ENCODE measurements around the gene NDEL1.

Gene NDEL1

GRCh38 chr17:8430966-8431365 is 4.7 kb upstream of the NDEL1 start:
- Histone ChIP-seq H3K9me3 (ENCODE audit: insufficient read depth, low read length) (no peaks in the 10 kb centered on the region), H3K4me1 (ENCODE audit: insufficient read depth, insufficient read length) (no peaks in the 10 kb centered on the region), H3K4me3 (ENCODE audit: insufficient read length, low read depth) (no peak overlapping the region), H3K36me3 (ENCODE audit: insufficient read depth, insufficient read length, low read length) (no peaks in the 10 kb centered on the region), H3K27me3 (ENCODE audit: insufficient read depth, insufficient read length) (no peaks in the 10 kb centered on the region), H3K9ac (ENCODE audit: insufficient read length, low read depth) (no peak overlapping the region)
- no peak for TF ChIP-seq SUZ12 (IDR thresholded peaks at IDR 0.05; ENCODE audit: extremely low read depth, insufficient read depth, insufficient read length)
- no peak for TF ChIP-seq YY1 (IDR thresholded peaks at IDR 0.05; ENCODE audit: insufficient read depth, insufficient read length)
- no peak for DNase-seq (ENCODE audit: low read depth, low spot score)

GRCh38 chr17:8436169-8436843 is 622 bp downstream of the NDEL1 start:
- Histone ChIP-seq H3K27me3 (ENCODE audit: insufficient read depth, insufficient read length) (no peaks in the 10 kb centered on the region), H3K9ac (ENCODE audit: insufficient read length, low read depth) (peak overlapping the region; percentile 90), H3K9me3 (ENCODE audit: insufficient read depth, low read length) (no peaks in the 10 kb centered on the region), H3K4me1 (ENCODE audit: insufficient read depth, insufficient read length) (no peaks in the 10 kb centered on the region), H3K4me3 (ENCODE audit: insufficient read length, low read depth) (peak overlapping the region; percentile 74), H3K36me3 (ENCODE audit: insufficient read depth, insufficient read length, low read length) (peaks cover 17% of the 10 kb centered on the region)
- DNase-seq (ENCODE audit: low read depth, low spot score): peak; percentile 11
- TF ChIP-seq ZNF274 (IDR thresholded peaks at IDR 0.05; ENCODE audit: low read depth, low read length) (no peak), SUZ12 (IDR thresholded peaks at IDR 0.05; ENCODE audit: extremely low read depth, insufficient read depth, insufficient read length) (no peak), YY1 (IDR thresholded peaks at IDR 0.05; ENCODE audit: insufficient read depth, insufficient read length) (no peak)

- H3K4me1 ChIP-seq (ENCODE audit: insufficient read depth, insufficient read length): no peaks in the 10 kb centered on the region
- peak overlapping the region; percentile 90 for H3K9ac ChIP-seq (ENCODE audit: insufficient read length, low read depth)
- H3K27me3 ChIP-seq (ENCODE audit: insufficient read depth, insufficient read length): no peaks in the 10 kb centered on the region
- H3K4me3 ChIP-seq (ENCODE audit: insufficient read length, low read depth): peak overlapping the region; percentile 74
- H3K9me3 ChIP-seq (ENCODE audit: insufficient read depth, low read length): no peaks in the 10 kb centered on the region
- TF ChIP-seq YY1 (IDR thresholded peaks at IDR 0.05; ENCODE audit: insufficient read depth, insufficient read length): no peak
- TF ChIP-seq SUZ12 (IDR thresholded peaks at IDR 0.05; ENCODE audit: extremely low read depth, insufficient read depth, insufficient read length): no peak
- TF ChIP-seq ZNF274 (IDR thresholded peaks at IDR 0.05; ENCODE audit: low read depth, low read length): no peak
- DNase-seq (ENCODE audit: low read depth, low spot score): no peak
- H3K36me3 ChIP-seq (ENCODE audit: insufficient read depth, insufficient read length, low read length): peaks cover 18% of the 10 kb centered on the region
Measured at GRCh38 chr17:8436844-8437171, 1.1 kb downstream of the NDEL1 start.

- no peak overlapping the region for H3K4me3 ChIP-seq (ENCODE audit: insufficient read length, low read depth)
- TF ChIP-seq ZNF274 (IDR thresholded peaks at IDR 0.05; ENCODE audit: low read depth, low read length) (no peak), YY1 (IDR thresholded peaks at IDR 0.05; ENCODE audit: insufficient read depth, insufficient read length) (no peak), SUZ12 (IDR thresholded peaks at IDR 0.05; ENCODE audit: extremely low read depth, insufficient read depth, insufficient read length) (no peak)
- H3K27me3 ChIP-seq (ENCODE audit: insufficient read depth, insufficient read length): no peaks in the 10 kb centered on the region
- no peak overlapping the region for H3K9ac ChIP-seq (ENCODE audit: insufficient read length, low read depth)
- H3K36me3 ChIP-seq (ENCODE audit: insufficient read depth, insufficient read length, low read length): peaks cover 18% of the 10 kb centered on the region
- H3K4me1 ChIP-seq (ENCODE audit: insufficient read depth, insufficient read length): no peaks in the 10 kb centered on the region
- no peaks in the 10 kb centered on the region for H3K9me3 ChIP-seq (ENCODE audit: insufficient read depth, low read length)
- DNase-seq (ENCODE audit: low read depth, low spot score): no peak
Measured at GRCh38 chr17:8438441-8438840, 2.8 kb downstream of the NDEL1 start.

- H3K9me3 ChIP-seq (ENCODE audit: insufficient read depth, low read length): no peaks in the 10 kb centered on the region
- peaks cover 26% of the 10 kb centered on the region for H3K36me3 ChIP-seq (ENCODE audit: insufficient read depth, insufficient read length, low read length)
- DNase-seq (ENCODE audit: low read depth, low spot score): no peak
- TF ChIP-seq SUZ12 (IDR thresholded peaks at IDR 0.05; ENCODE audit: extremely low read depth, insufficient read depth, insufficient read length): no peak
- TF ChIP-seq ZNF274 (IDR thresholded peaks at IDR 0.05; ENCODE audit: low read depth, low read length): no peak
- TF ChIP-seq YY1 (IDR thresholded peaks at IDR 0.05; ENCODE audit: insufficient read depth, insufficient read length): no peak
- H3K9ac ChIP-seq (ENCODE audit: insufficient read length, low read depth): no peak overlapping the region
- H3K27me3 ChIP-seq (ENCODE audit: insufficient read depth, insufficient read length): no peaks in the 10 kb centered on the region
- H3K4me1 ChIP-seq (ENCODE audit: insufficient read depth, insufficient read length): no peaks in the 10 kb centered on the region
- no peak overlapping the region for H3K4me3 ChIP-seq (ENCODE audit: insufficient read length, low read depth)
Measured at GRCh38 chr17:8439681-8440080, 4.0 kb downstream of the NDEL1 start.

- no peak for DNase-seq (ENCODE audit: low read depth, low spot score)
- Histone ChIP-seq H3K27me3 (ENCODE audit: insufficient read depth, insufficient read length) (no peaks in the 10 kb centered on the region), H3K4me3 (ENCODE audit: insufficient read length, low read depth) (no peak overlapping the region), H3K36me3 (ENCODE audit: insufficient read depth, insufficient read length, low read length) (peaks cover 36% of the 10 kb centered on the region), H3K9ac (ENCODE audit: insufficient read length, low read depth) (no peak overlapping the region), H3K9me3 (ENCODE audit: insufficient read depth, low read length) (no peaks in the 10 kb centered on the region), H3K4me1 (ENCODE audit: insufficient read depth, insufficient read length) (no peaks in the 10 kb centered on the region)
- no peak for TF ChIP-seq SUZ12 (IDR thresholded peaks at IDR 0.05; ENCODE audit: extremely low read depth, insufficient read depth, insufficient read length)
- no peak for TF ChIP-seq ZNF274 (IDR thresholded peaks at IDR 0.05; ENCODE audit: low read depth, low read length)
- no peak for TF ChIP-seq YY1 (IDR thresholded peaks at IDR 0.05; ENCODE audit: insufficient read depth, insufficient read length)
Measured at GRCh38 chr17:8441690-8442089, 6.0 kb downstream of the NDEL1 start.

GRCh38 chr17:8442310-8442709 is 6.6 kb downstream of the NDEL1 start:
- no peak overlapping the region for H3K9ac ChIP-seq (ENCODE audit: insufficient read length, low read depth)
- H3K27me3 ChIP-seq (ENCODE audit: insufficient read depth, insufficient read length): no peaks in the 10 kb centered on the region
- no peaks in the 10 kb centered on the region for H3K4me1 ChIP-seq (ENCODE audit: insufficient read depth, insufficient read length)
- no peak for DNase-seq (ENCODE audit: low read depth, low spot score)
- H3K4me3 ChIP-seq (ENCODE audit: insufficient read length, low read depth): no peak overlapping the region
- peaks cover 40% of the 10 kb centered on the region for H3K36me3 ChIP-seq (ENCODE audit: insufficient read depth, insufficient read length, low read length)
- no peak for TF ChIP-seq YY1 (IDR thresholded peaks at IDR 0.05; ENCODE audit: insufficient read depth, insufficient read length)
- no peak for TF ChIP-seq SUZ12 (IDR thresholded peaks at IDR 0.05; ENCODE audit: extremely low read depth, insufficient read depth, insufficient read length)
- no peak for TF ChIP-seq ZNF274 (IDR thresholded peaks at IDR 0.05; ENCODE audit: low read depth, low read length)
- no peaks in the 10 kb centered on the region for H3K9me3 ChIP-seq (ENCODE audit: insufficient read depth, low read length)

Measured in NT2/D1 (cell line).